ENCODE data around the gene SPI1.

SPI1 gene

DNA sequence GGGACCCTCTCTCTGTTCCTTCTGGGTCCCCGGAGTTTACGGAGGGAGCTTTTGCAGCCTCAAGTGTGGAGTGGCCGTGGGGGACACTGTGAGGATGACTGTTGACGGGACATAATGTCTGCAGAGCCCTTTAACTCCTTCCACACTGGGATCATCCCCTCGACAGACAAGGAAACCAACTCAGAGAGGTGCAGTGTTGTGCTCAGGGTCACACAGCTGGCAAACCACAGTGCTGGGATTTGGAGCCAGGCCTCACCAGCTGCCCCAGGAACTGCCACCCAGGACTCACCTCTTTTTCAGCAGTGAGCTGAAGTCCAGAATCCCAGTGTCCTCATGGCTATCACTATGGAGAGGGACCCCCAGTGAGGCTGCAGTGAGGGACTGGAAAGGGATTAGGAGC lies 31.2 kb downstream of the SPI1 start:
- no peak for TF ChIP-seq CTCF (IDR thresholded peaks at IDR 0.05; ENCODE audit: unreplicated experiment in 3 of 3)
- no peaks in the 10 kb centered on the region for H3K4me1 Mint-ChIP-seq
- no peaks in the 10 kb centered on the region for H3K36me3 Mint-ChIP-seq (ENCODE audit: low read depth)
- H3K27me3 Mint-ChIP-seq (ENCODE audit: low read depth): peaks cover 6% of the 10 kb centered on the region
- no peaks in the 10 kb centered on the region for H3K9me3 Mint-ChIP-seq
- H3K4me3 Mint-ChIP-seq: no peak overlapping the region
- H3K27ac Mint-ChIP-seq: no peak overlapping the region

DNA sequence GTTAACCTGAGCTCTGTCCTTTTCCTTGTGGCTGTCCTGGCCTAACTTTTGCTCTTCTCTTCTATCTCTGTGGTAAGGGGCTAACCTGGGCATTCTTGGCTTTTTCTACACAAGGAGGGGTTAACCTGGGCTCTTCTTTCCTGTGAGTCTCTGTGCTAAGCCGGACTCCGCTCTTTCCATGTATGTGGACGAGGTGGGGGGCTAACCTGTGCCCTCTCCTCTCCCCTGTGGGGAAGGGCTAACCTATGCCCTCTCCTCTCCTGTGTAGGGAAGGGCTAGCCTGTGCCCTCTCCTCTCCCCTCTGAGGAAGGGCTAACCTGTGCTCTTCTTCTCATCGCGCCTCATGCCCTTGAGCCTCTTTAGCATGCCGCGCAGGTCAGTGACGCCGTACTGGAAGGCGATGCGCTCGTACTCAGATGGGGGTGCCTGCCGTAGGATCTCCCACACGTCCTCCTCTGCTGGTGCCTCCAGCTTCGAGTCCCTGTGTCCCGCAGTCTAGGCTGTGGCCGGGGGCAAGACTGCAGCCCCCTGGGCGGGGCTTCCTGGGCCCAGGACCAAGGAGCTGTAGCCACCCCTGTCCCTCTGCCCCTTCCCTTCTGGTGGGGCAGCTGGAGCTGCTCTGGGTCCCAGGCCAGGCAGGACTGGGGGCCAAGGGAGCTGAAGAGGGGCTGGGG lies 32.3 kb downstream of the SPI1 start:
- no peaks in the 10 kb centered on the region for H3K36me3 Mint-ChIP-seq (ENCODE audit: low read depth)
- no peak overlapping the region for H3K4me3 Mint-ChIP-seq
- no peak for TF ChIP-seq CTCF (IDR thresholded peaks at IDR 0.05; ENCODE audit: unreplicated experiment in 3 of 3)
- H3K27me3 Mint-ChIP-seq (ENCODE audit: low read depth): peaks cover 9% of the 10 kb centered on the region
- H3K4me1 Mint-ChIP-seq: peaks cover 7% of the 10 kb centered on the region
- no peaks in the 10 kb centered on the region for H3K9me3 Mint-ChIP-seq
- H3K27ac Mint-ChIP-seq: no peak overlapping the region

DNA sequence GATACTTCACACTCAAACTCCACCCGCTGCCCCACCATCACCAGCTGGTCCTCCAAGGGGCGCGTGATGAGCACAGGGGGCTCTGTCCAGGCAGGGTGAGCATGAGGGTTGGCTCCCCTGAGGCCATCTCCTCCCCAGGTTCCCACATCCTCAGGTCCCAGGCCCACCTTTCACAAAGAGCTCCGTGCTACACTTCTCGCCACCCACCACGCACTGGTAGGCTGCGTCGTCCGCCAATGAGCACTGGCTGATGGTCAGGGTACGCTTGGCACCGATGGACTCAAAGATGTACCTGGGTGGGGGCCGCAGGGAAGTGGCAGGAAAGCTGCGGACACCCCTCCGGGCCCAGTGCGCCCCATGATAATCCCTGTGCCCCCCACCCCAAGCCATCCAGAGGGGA lies 35.5 kb downstream of the SPI1 start:
- H3K4me3 Mint-ChIP-seq: no peak overlapping the region
- no peaks in the 10 kb centered on the region for H3K36me3 Mint-ChIP-seq (ENCODE audit: low read depth)
- H3K27me3 Mint-ChIP-seq (ENCODE audit: low read depth): peaks cover 15% of the 10 kb centered on the region
- no peak for TF ChIP-seq CTCF (IDR thresholded peaks at IDR 0.05; ENCODE audit: unreplicated experiment in 3 of 3)
- peaks cover 7% of the 10 kb centered on the region for H3K4me1 Mint-ChIP-seq
- H3K9me3 Mint-ChIP-seq: no peaks in the 10 kb centered on the region
- no peak overlapping the region for H3K27ac Mint-ChIP-seq

- Mint-ChIP-seq H3K36me3 (ENCODE audit: low read depth) (no peaks in the 10 kb centered on the region), H3K9me3 (no peaks in the 10 kb centered on the region), H3K4me1 (peaks cover 7% of the 10 kb centered on the region), H3K27ac (no peak overlapping the region), H3K4me3 (no peak overlapping the region), H3K27me3 (ENCODE audit: low read depth) (peaks cover 20% of the 10 kb centered on the region)
- no peak for TF ChIP-seq CTCF (IDR thresholded peaks at IDR 0.05; ENCODE audit: unreplicated experiment in 3 of 3)
Measured at GRCh38 chr11:47342036-47342803, 36.1 kb downstream of the SPI1 start.

DNA sequence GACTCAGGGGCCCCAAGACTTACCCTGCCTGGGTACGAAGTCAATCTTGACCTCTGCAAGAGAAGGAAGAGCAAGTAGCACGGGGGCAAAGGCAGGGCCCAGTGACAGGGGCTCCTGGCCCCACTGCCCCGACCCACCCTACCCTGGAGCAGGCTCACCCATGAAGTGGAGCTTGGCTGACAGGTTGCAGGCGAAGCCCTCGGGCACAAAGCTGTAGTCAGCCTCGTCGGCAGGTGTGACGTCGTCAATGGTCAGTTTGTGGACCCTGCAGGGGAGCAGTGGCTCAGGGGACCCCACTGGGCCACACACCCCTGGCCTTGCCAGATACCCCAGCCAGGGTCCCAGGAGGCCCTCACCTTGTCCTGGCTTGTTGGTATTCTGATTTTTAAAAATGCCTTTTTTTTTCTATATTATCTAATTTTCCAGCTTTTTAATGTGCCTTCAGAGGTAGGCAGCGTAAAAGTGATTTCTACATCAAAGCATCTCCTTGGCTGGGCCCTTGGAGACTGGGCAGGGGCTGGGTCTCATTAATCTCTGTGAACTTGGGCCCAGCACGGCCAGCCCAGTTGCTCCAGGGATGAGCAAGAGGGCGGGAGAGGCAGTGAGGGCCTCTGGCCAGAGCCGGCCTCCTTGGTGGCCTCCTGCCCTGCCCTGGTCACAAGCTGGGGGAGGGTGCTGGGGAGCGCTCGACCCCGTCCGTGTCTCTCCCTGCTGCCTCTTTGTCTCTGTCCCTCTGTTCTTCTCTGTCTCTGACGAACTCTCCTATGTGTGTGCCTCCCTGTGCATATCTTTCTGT lies 37.2 kb downstream of the SPI1 start:
- H3K27me3 Mint-ChIP-seq (ENCODE audit: low read depth): peaks cover 20% of the 10 kb centered on the region
- peaks cover 7% of the 10 kb centered on the region for H3K4me1 Mint-ChIP-seq
- no peaks in the 10 kb centered on the region for H3K9me3 Mint-ChIP-seq
- peak overlapping the region in 1 of 3 experiments; percentile 4 for H3K27ac Mint-ChIP-seq
- no peaks in the 10 kb centered on the region for H3K36me3 Mint-ChIP-seq (ENCODE audit: low read depth)
- H3K4me3 Mint-ChIP-seq: no peak overlapping the region
- TF ChIP-seq CTCF (IDR thresholded peaks at IDR 0.05; ENCODE audit: unreplicated experiment in 3 of 3): no peak

Data from nephron (organoid).